GM19452 (cell line): ENCODE results near the gene AMZ1.

Experiments used
- ATAC-seq: cut with Tn5 transposase; IDR thresholded peaks from one replicate; pipeline ENCODE4 v1.9.1; 2021; ENCODE audit not compliant: unreplicated experiment

AMZ1 gene

GRCh38 chr7:2651336-2651735 is 36.7 kb upstream of the AMZ1 start:
- no peak for ATAC-seq

- no peak for ATAC-seq
These were observed 35.9 kb upstream of the AMZ1 start for GRCh38 chr7:2651847-2652735.

- no peak for ATAC-seq
These were observed 35.3 kb upstream of the AMZ1 start for GRCh38 chr7:2652736-2653060.

GRCh38 chr7:2654059-2654458 is 33.9 kb upstream of the AMZ1 start:
- ATAC-seq, result no peak

GRCh38 chr7:2655870-2656614 is 32.0 kb upstream of the AMZ1 start:
- ATAC-seq, result no peak

GRCh38 chr7:2657208-2657607 is 30.8 kb upstream of the AMZ1 start:
- ATAC-seq, result no peak

- no peak for ATAC-seq
These were observed 29.9 kb upstream of the AMZ1 start for GRCh38 chr7:2657920-2658671.

GRCh38 chr7:2658941-2659340 is 29.1 kb upstream of the AMZ1 start:
- no peak for ATAC-seq

GRCh38 chr7:2659556-2660358 is 28.2 kb upstream of the AMZ1 start:
- no peak for ATAC-seq

GRCh38 chr7:2660359-2661095 is 27.5 kb upstream of the AMZ1 start:
- no peak for ATAC-seq

GRCh38 chr7:2661096-2661449 is 26.9 kb upstream of the AMZ1 start:
- no peak for ATAC-seq

- ATAC-seq, result no peak
These were observed 26.3 kb upstream of the AMZ1 start for GRCh38 chr7:2661602-2662272.

- ATAC-seq, result no peak
These were observed 25.5 kb upstream of the AMZ1 start for GRCh38 chr7:2662273-2663120.

GRCh38 chr7:2663121-2663886 is 24.7 kb upstream of the AMZ1 start:
- ATAC-seq, result no peak

GRCh38 chr7:2663960-2664359 is 24.0 kb upstream of the AMZ1 start:
- no peak for ATAC-seq

- no peak for ATAC-seq
These were observed 22.6 kb upstream of the AMZ1 start for GRCh38 chr7:2665359-2665791.

- no peak for ATAC-seq
These were observed 21.8 kb upstream of the AMZ1 start for GRCh38 chr7:2666155-2666554.
